Heart left ventricle (tissue), 16 donors: ENCODE data around the gene CENPL. TPM values are rescaled to one million over a fixed set of nuclear protein-coding genes. Genes with fewer than 3 reads are reported as not detected.

Experiments
- ATAC-seq, 4 donors: fragments of 200-7000 bp; cut with Tn5 transposase; one replicate each; pipeline ENCODE4 v1.9.1; 2020 to 2022; ENCODE audit warnings: moderate library complexity in 4 of 4, mild to moderate bottlenecking in 3 of 4, moderate number of reproducible peaks in 1 of 4
- DNase-seq, 5 donors: peaks; one replicate each; pipeline ENCODE4 v3.0.0-alpha.2; 2020
- H3K27ac ChIP-seq, 12 donors: fragments of 200-600 bp; sonication (generic) in 4 of 12; one replicate each; pipeline versions ENCODE4 v1.5.0 to v1.8.0; 2016 to 2022; ENCODE audit warnings: mild to moderate bottlenecking in 2 of 12
- H3K27me3 ChIP-seq, 9 donors: fragments of 200-600 bp; sonication (generic) in 2 of 9; one replicate each; pipeline versions ENCODE4 v1.5.1 to v1.8.0; 2016 to 2022; ENCODE audit warnings: mild to moderate bottlenecking in 3 of 9
- H3K36me3 ChIP-seq, 9 donors: fragments of 200-600 bp; sonication (generic) in 2 of 9; one replicate each; pipeline versions ENCODE4 v1.5.0 to v1.8.0; 2018 to 2022; ENCODE audit warnings: mild to moderate bottlenecking in 2 of 9
- H3K4me1 ChIP-seq, 12 donors: fragments of 200-600 bp; sonication (generic) in 4 of 12; one replicate each; pipeline versions ENCODE4 v1.5.0 to v1.8.0; 2016 to 2022; ENCODE audit warnings: mild to moderate bottlenecking in 3 of 12
- H3K4me3 ChIP-seq, 12 donors: fragments of 200-600 bp; sonication (generic) in 4 of 12; one replicate each; pipeline versions ENCODE4 v1.5.0 to v1.8.0; 2017 to 2022; ENCODE audit warnings: mild to moderate bottlenecking in 9 of 12, moderate library complexity in 4 of 12
- H3K9me3 ChIP-seq, 12 donors: fragments of 200-600 bp; sonication (generic) in 4 of 12; one replicate each; pipeline versions ENCODE4 v1.5.0 to v1.8.0; 2016 to 2022; ENCODE audit warnings: mild to moderate bottlenecking in 1 of 12
- POLR2A ChIP-seq, 2 donors: fragments of 450-650 bp; IDR thresholded peaks; one replicate each; pipeline ENCODE4 v1.6.1; 2017; ENCODE audit warnings: antibody characterized with exemption in 2 of 2, mild to moderate bottlenecking in 2 of 2, moderate library complexity in 2 of 2
- WGBS, 4 donors: extraction: QIAGEN DNeasy Blood & Tissue Kit in 2 of 4; methylation state at CpG; one replicate each; pipeline versions ENCODE4 v1.1.5 to v1.1.7; 2013 to 2018; 5-methylcytosine and 5-hydroxymethylcytosine counted together
- intact Hi-C, 10 donors: fragments of 100-400 bp; cut with DNase I; formaldehyde crosslinking; loops; one replicate each; pipeline versions ENCODE4 v1.11.1 to v1.14.2; 2022
- polyA plus RNA-seq, 2 donors: library from polyadenylated mRNA; stranded (reverse); fragments of 200-250 nt; gene quantifications; one replicate each; pipeline ENCODE4 v1.2.3, GENCODE V29; 2013
- total RNA-seq, 9 donors: library from RNA; depleted of rRNA in 2 of 9; stranded (reverse); fragments of >200 nt in 2 of 9; fragmentation: NEBNext Ultra II Directional in 3 of 9; extraction: Animal tissue kit (Norgen Biotek cat#: 25700) in 3 of 9; gene quantifications; one replicate each; pipeline versions ENCODE4 v1.1.0 to v1.2.4, GENCODE V29; 2016 to 2023
- TF ChIP-seq, protein P1 (sequence below), 12 donors: fragments of 200-600 bp; sonication (generic) in 4 of 12; IDR thresholded peaks; one replicate each; pipeline versions ENCODE4 v1.5.0 to v1.8.0; 2018 to 2022; ENCODE audit warnings: antibody characterized with exemption in 12 of 12, mild to moderate bottlenecking in 5 of 12
- donor health status: ischemic (EF 13 %, LVEDD 7.1; RV severe dilation, severe dysfunction).
- donor health status: healthy with polysubstance abuse.
- donor health status: DM: no; HTN: yes; CAD: no.
- donor health status: DM: no; HTN: no; CAD: no.
- donor health status: ischemic (EF 25% LVEDD 6.9; RV normal size, moderate dysfunction).
- donor health status: ischemic (EF 25% LVEDD 5.7; RV mildly dilated, moderate dysfunction).
- donor health status: healthy.
- donor health status: DM: yes; HTN: yes; CAD: no.
- donor health status: ischemic (EF 35%, LVEDD 5.7; RV mildly dilated, moderate dysfunction).
- donor health status: nonischemic (EF 11% LVEDD 7.7; RV severe dilation, severe dysfunction).
- donor health status: DM: yes; HTN: yes; CAD: no.
- donor health status: PGD.
- donor health status: ischemic (EF 29% LVEDD 5.4; RV normal size, mild dysfunction).
- donor health status: nonischemic (EF 23%, LVEDD 6.1; RV moderate dilation, normal function).

Gene CENPL
- total and polyA plus RNA-seq, 11 donors, result 1.7 to 5.8 (median 3.5) TPM

DNA sequence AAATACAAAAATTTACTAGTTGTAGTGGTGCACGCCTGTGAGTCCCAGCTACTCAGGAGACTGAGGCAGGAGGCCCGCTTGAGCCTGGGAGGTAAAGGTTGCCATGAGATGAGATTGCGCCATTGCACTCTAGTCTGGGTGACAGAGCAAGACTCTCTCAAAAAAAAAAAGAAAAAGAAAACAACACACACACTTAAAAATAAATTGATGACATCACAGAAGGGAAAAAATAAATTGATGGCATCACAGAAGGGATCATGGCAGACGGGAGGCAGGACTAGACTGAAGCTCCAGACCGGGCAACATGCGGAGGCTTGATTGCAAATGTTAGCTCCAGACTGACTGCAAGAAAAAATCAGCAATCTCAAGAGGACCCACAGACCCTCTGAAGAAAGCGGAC is 66.6 kb downstream of the CENPL start:
- Histone ChIP-seq H3K4me3 (no peak overlapping the region), H3K36me3 (peaks cover 0 to 74% (median 64%) of the 10 kb centered on the region in 9 donors), H3K27ac (no peak overlapping the region), H3K4me1 (no peaks in the 10 kb centered on the region), H3K9me3 (peaks cover 0 to 9% (median 0%) of the 10 kb centered on the region in 12 donors), H3K27me3 (no peaks in the 10 kb centered on the region)
- no peak for ATAC-seq
- no peak for TF ChIP-seq POLR2A (IDR thresholded peaks at IDR 0.05)
- TF ChIP-seq, protein P1, sequence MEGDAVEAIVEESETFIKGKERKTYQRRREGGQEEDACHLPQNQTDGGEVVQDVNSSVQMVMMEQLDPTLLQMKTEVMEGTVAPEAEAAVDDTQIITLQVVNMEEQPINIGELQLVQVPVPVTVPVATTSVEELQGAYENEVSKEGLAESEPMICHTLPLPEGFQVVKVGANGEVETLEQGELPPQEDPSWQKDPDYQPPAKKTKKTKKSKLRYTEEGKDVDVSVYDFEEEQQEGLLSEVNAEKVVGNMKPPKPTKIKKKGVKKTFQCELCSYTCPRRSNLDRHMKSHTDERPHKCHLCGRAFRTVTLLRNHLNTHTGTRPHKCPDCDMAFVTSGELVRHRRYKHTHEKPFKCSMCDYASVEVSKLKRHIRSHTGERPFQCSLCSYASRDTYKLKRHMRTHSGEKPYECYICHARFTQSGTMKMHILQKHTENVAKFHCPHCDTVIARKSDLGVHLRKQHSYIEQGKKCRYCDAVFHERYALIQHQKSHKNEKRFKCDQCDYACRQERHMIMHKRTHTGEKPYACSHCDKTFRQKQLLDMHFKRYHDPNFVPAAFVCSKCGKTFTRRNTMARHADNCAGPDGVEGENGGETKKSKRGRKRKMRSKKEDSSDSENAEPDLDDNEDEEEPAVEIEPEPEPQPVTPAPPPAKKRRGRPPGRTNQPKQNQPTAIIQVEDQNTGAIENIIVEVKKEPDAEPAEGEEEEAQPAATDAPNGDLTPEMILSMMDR (IDR thresholded peaks at IDR 0.05), result no peak
- intact Hi-C loops, result no loop called here
- no peak for DNase-seq
- WGBS, 4 donors, result 95 to 99% (median 97%) methylated on average over 7 of the region's 7 CpGs

DNA sequence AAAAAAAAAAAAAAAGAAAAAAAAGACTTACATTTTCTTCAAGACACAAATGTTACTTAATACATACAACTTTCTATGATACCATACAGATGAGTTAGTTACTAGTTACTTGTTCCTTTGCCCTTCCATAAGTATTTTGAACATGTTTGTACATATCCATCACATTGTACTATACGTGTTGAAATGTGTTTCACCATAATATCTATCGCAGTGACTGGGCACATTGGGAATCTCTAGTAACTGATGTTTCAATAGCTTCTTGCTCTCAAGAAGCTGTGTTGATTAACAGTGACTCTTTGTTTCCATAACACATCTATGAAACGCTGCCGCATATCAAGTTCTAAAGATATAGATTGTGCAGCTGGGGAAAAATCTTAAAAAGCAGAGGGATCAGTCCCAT is 67.0 kb downstream of the CENPL start:
- ATAC-seq, result no peak
- 96 to 98% (median 97%) methylated on average over 4 of the region's 4 CpGs for whole genome bisulfite sequencing, 4 donors
- intact Hi-C loops, result no loop called here
- Histone ChIP-seq H3K9me3 (peaks cover 0 to 5% (median 0%) of the 10 kb centered on the region in 12 donors), H3K4me3 (no peak overlapping the region), H3K27me3 (no peaks in the 10 kb centered on the region), H3K36me3 (peaks cover 0 to 79% (median 68%) of the 10 kb centered on the region in 9 donors), H3K27ac (no peak overlapping the region), H3K4me1 (no peaks in the 10 kb centered on the region)
- DNase-seq, result no peak
- TF ChIP-seq, protein P1 (IDR thresholded peaks at IDR 0.05), result no peak
- no peak for TF ChIP-seq POLR2A (IDR thresholded peaks at IDR 0.05)

DNA sequence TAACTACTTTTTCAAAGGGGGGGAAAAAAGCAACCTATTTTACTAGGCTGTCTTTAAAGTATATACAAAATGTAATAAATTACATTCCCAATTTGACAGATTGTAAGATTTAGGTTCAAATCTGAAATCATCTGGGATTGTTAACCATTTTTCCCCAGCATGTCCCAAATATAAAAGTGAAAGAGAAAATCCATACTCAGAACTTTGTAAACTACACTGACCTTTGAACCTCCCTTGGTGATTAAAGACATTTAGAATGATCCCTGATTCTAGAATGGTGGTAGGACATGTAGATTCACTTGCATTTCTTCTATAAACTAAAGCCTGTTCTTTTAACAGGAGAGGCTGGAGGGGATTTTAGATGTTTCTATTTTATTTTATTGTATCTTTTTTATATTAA is 70.9 kb downstream of the CENPL start:
- intact Hi-C loops, result no loop called here
- DNase-seq, result no peak
- Histone ChIP-seq H3K27ac (no peak overlapping the region), H3K36me3 (peaks cover 0 to 80% (median 73%) of the 10 kb centered on the region in 9 donors), H3K27me3 (no peaks in the 10 kb centered on the region), H3K4me3 (no peak overlapping the region), H3K9me3 (no peaks in the 10 kb centered on the region), H3K4me1 (peaks cover 0 to 7% (median 0%) of the 10 kb centered on the region in 12 donors)
- no peak for ATAC-seq
- no peak for TF ChIP-seq POLR2A (IDR thresholded peaks at IDR 0.05)
- TF ChIP-seq, protein P1 (IDR thresholded peaks at IDR 0.05), result no peak

Other genes with a start within 250 kb of the CENPL start
- 1 to 10 TPM in 1 of 9 donors, under 1 TPM in 2, not detected in 6; 0.09 to 1.8 (median 0.17) TPM for gene SLC9C2, start 221.8 kb downstream of the CENPL start, total RNA-seq
- gene SLC9C2, start 221.8 kb downstream of the CENPL start, polyA plus RNA-seq, result not detected
- not detected for gene TEX50, start 189.5 kb downstream of the CENPL start, total RNA-seq
- gene TEX50, start 189.5 kb downstream of the CENPL start, polyA plus RNA-seq, result not detected
- under 1 TPM in 5 of 9 donors, not detected in 4; 0.18 to 0.27 (median 0.25) TPM for gene ANKRD45, start 155.0 kb downstream of the CENPL start, total RNA-seq
- not detected for gene ANKRD45, start 155.0 kb downstream of the CENPL start, polyA plus RNA-seq
- gene KLHL20, start 109.9 kb downstream of the CENPL start, total RNA-seq, result 10 to 100 TPM; 14.5 to 20.1 (median 18.3) TPM
- 10 to 100 TPM in 1 of 2 donors, 1 to 10 TPM in 1; 4.2 to 13.8 TPM for gene KLHL20, start 109.9 kb downstream of the CENPL start, polyA plus RNA-seq
- gene DARS2, start 210 bp downstream of the CENPL start, total RNA-seq, result 10 to 100 TPM; 10.9 to 25.1 (median 15.9) TPM
- 10 to 100 TPM in 1 of 2 donors, 1 to 10 TPM in 1; 5.5 to 12.0 TPM for gene DARS2, start 210 bp downstream of the CENPL start, polyA plus RNA-seq
- gene GAS5, start 43.1 kb upstream of the CENPL start, total RNA-seq, result 100 to 1,000 TPM in 1 of 9 donors, 10 to 100 TPM in 8; 30.4 to 103 (median 43.6) TPM
- 100 to 1,000 TPM in 1 of 2 donors, 10 to 100 TPM in 1; 68.3 to 101 TPM for gene GAS5, start 43.1 kb upstream of the CENPL start, polyA plus RNA-seq
- gene ZBTB37, start 43.5 kb upstream of the CENPL start, total RNA-seq, result 10 to 100 TPM in 4 of 9 donors, 1 to 10 TPM in 5; 6.2 to 14.8 (median 8.3) TPM
- 1 to 10 TPM; 2.1 TPM for gene ZBTB37, start 43.5 kb upstream of the CENPL start, polyA plus RNA-seq
- under 1 TPM in 1 of 9 donors, not detected in 8; 0.30 TPM for gene SERPINC1, start 92.4 kb upstream of the CENPL start, total RNA-seq
- under 1 TPM; 0.15 to 0.33 TPM for gene SERPINC1, start 92.4 kb upstream of the CENPL start, polyA plus RNA-seq
- 10 to 100 TPM; 14.7 to 32.0 (median 25.5) TPM for gene RC3H1, start 197.5 kb upstream of the CENPL start, total RNA-seq
- 1 to 10 TPM; 3.8 to 4.6 TPM for gene RC3H1, start 197.5 kb upstream of the CENPL start, polyA plus RNA-seq